Left lung (tissue), 10 donors: ENCODE data around the gene NEK9. TPM values are rescaled to one million over a fixed set of nuclear protein-coding genes. Genes with fewer than 3 reads are reported as not detected.

Source experiments
- ATAC-seq: fragments of 200-7000 bp; cut with Tn5 transposase; one replicate; pipeline ENCODE4 v1.9.1; 2020; ENCODE audit warnings: moderate library complexity
- DNase-seq, 4 donors: peaks; one replicate each; pipeline ENCODE4 v3.0.0-alpha.2; 2013 to 2020
- H3K27ac ChIP-seq, 2 donors: fragments of 200-600 bp; sonication (generic) in 1 of 2; one replicate each; pipeline versions ENCODE4 v1.5.0 to v1.8.0; 2020 to 2021
- H3K27me3 ChIP-seq, 2 donors: fragments of 200-600 bp; sonication (generic) in 1 of 2; one replicate each; pipeline versions ENCODE4 v1.5.0 to v1.8.0; 2020 to 2021
- H3K36me3 ChIP-seq, 2 donors: fragments of 200-600 bp; sonication (generic) in 1 of 2; one replicate each; pipeline versions ENCODE4 v1.5.0 to v1.8.0; 2020 to 2021
- H3K4me1 ChIP-seq, 2 donors: fragments of 200-600 bp; one replicate each; pipeline ENCODE4 v1.8.0; 2021
- H3K4me3 ChIP-seq, 2 donors: fragments of 200-600 bp; sonication (generic) in 1 of 2; one replicate each; pipeline versions ENCODE4 v1.5.0 to v1.8.0; 2020 to 2021; ENCODE audit warnings: mild to moderate bottlenecking in 1 of 2
- H3K9me3 ChIP-seq, 2 donors: fragments of 200-600 bp; sonication (generic) in 1 of 2; one replicate each; pipeline versions ENCODE4 v1.5.0 to v1.8.0; 2020 to 2021
- CTCF ChIP-seq, 2 donors: fragments of 200-600 bp; sonication (generic) in 1 of 2; IDR thresholded peaks; one replicate each; pipeline versions ENCODE4 v1.5.0 to v1.8.0; 2021; ENCODE audit warnings: antibody characterized with exemption in 2 of 2
- intact Hi-C, 2 donors: fragments of 100-400 bp; cut with DNase I; formaldehyde crosslinking; loops; one replicate each; pipeline versions ENCODE4 v1.11.2 to v1.14.2; 2022
- polyA plus RNA-seq, 6 donors: library from polyadenylated mRNA; unstranded; fragments of 120-200 nt; gene quantifications; one replicate each; pipeline ENCODE4 v1.2.1, GENCODE V29; 2013; ENCODE audit not compliant: insufficient read length in 6 of 6
- total RNA-seq, 2 donors: library from RNA; stranded (reverse); fragmentation: NEBNext Ultra II Directional; extraction: Animal tissue kit (Norgen Biotek cat#: 25700); gene quantifications; one replicate each; pipeline ENCODE4 v1.2.1, GENCODE V29; 2021
- donor health status: DM: no; HTN: yes; CAD: no.
- donor health status: DM: no; HTN: no; CAD: no.

The NEK9 gene
- total and polyA plus RNA-seq, 8 donors, result 75.8 to 147 (median 131) TPM

GRCh38 chr14:75091251-75091650, 35.6 kb downstream of the NEK9 start:
- ATAC-seq (no peak), DNase-seq (no peak)
- no peaks in the 10 kb centered on the region for H3K4me1 ChIP-seq
- H3K4me3 ChIP-seq, result no peak overlapping the region
- H3K27ac ChIP-seq, result no peak overlapping the region
- intact Hi-C loops, result no loop called here
- H3K27me3 ChIP-seq, result no peaks in the 10 kb centered on the region
- no peaks in the 10 kb centered on the region for H3K9me3 ChIP-seq
- no peak for TF ChIP-seq CTCF (IDR thresholded peaks at IDR 0.05)
- peaks cover 0 to 100% of the 10 kb centered on the region in 2 donors for H3K36me3 ChIP-seq

GRCh38 chr14:75090353-75090752, 36.5 kb downstream of the NEK9 start:
- no peak for TF ChIP-seq CTCF (IDR thresholded peaks at IDR 0.05)
- no peaks in the 10 kb centered on the region for H3K4me1 ChIP-seq
- DNase-seq (no peak), ATAC-seq (no peak)
- H3K4me3 ChIP-seq, result no peak overlapping the region
- intact Hi-C loops, result no loop called here
- H3K36me3 ChIP-seq, result peaks cover 0 to 100% of the 10 kb centered on the region in 2 donors
- no peaks in the 10 kb centered on the region for H3K9me3 ChIP-seq
- no peak overlapping the region for H3K27ac ChIP-seq
- no peaks in the 10 kb centered on the region for H3K27me3 ChIP-seq

GRCh38 chr14:75088566-75089373, 38.1 kb downstream of the NEK9 start:
- DNase-seq (peak in 2 of 4 donors; percentile 54 to 72), ATAC-seq (peak; percentile 87)
- Histone ChIP-seq H3K4me3 (no peak overlapping the region), H3K9me3 (no peaks in the 10 kb centered on the region), H3K36me3 (peaks cover 0 to 100% of the 10 kb centered on the region in 2 donors), H3K27ac (no peak overlapping the region), H3K4me1 (no peaks in the 10 kb centered on the region), H3K27me3 (no peaks in the 10 kb centered on the region)
- TF ChIP-seq CTCF (IDR thresholded peaks at IDR 0.05), result peak; percentile 50 to 67
- intact Hi-C loops, result loop anchor here in 1 of 2 donors (5.0 to 10.0 kb wide), 2 partner anchors 144 to 171 kb away; no protein-coding TSS in a partner anchor

- no peak overlapping the region for H3K27ac ChIP-seq
- intact Hi-C loops, result loop anchor here in 1 of 2 donors (5.0 to 10.0 kb wide), 2 partner anchors 143 to 171 kb away; no protein-coding TSS in a partner anchor
- DNase-seq, result no peak
- no peak overlapping the region for H3K4me3 ChIP-seq
- no peaks in the 10 kb centered on the region for H3K4me1 ChIP-seq
- no peaks in the 10 kb centered on the region for H3K9me3 ChIP-seq
- H3K27me3 ChIP-seq, result no peaks in the 10 kb centered on the region
- peaks cover 0 to 100% of the 10 kb centered on the region in 2 donors for H3K36me3 ChIP-seq
- no peak for TF ChIP-seq CTCF (IDR thresholded peaks at IDR 0.05)
- ATAC-seq, result no peak
Observed at GRCh38 chr14:75088153-75088552, 38.7 kb downstream of the NEK9 start.

- Histone ChIP-seq H3K9me3 (no peaks in the 10 kb centered on the region), H3K27me3 (no peaks in the 10 kb centered on the region), H3K27ac (no peak overlapping the region), H3K4me1 (peaks cover 0 to 4% of the 10 kb centered on the region in 2 donors), H3K36me3 (peaks cover 0 to 80% of the 10 kb centered on the region in 2 donors), H3K4me3 (no peak overlapping the region)
- ATAC-seq, result peak; percentile 34
- no peak for DNase-seq
- TF ChIP-seq CTCF (IDR thresholded peaks at IDR 0.05), result no peak
- intact Hi-C loops, result loop anchor here in 1 of 2 donors (10.0 kb wide), 1 partner anchor 140 kb away; no protein-coding TSS in a partner anchor
Observed at GRCh38 chr14:75084513-75084912, 42.3 kb downstream of the NEK9 start.
